ENCODE measurements around the gene MCF2L.

Gene MCF2L

DNA sequence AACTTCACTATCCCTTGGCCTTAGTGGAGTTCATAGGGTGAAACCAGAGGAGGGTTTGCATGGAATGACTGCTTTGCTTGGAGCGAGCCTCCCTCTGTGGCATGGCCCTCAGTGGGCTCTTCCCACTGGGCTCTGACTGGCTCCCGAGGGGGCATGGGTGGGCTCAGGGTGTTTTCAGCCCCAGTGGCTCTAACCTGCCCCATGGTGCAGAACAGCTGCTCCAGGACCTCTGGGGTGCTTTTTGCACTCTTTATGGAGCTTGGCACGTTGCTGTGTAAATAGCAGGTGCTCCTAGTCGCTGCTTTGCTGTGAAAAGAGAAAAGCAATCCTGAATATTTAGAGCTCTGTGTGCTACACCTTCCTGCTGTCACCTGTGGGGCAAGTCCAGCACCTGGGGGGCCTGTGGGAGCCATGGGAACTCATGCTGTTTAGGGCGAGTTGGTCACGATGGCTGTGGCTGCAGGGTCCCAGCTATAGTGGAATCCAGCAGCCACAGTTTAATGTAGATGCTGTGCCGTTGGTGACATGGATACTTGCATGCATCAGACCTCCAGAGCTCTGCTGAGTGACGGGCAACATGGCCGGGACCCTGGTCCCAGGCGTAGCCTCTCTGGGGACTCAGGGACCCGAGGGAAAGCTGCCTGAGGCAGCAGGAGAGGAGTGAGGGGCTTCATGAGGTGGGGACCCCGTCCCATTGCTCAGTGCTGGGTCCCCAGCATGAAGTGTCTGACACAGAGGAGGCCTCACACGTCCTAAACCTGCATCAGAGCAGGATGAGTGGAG is 14.3 kb upstream of the MCF2L start:
- Histone ChIP-seq H3K9me2 (replicated peaks; ENCODE audit: insufficient read depth, low read length) (no peaks in the 10 kb centered on the region), H3K27ac (ENCODE audit: low read depth, low read length) (no peak overlapping the region), H3K27me3 (ENCODE audit: low read length) (no peaks in the 10 kb centered on the region), H3K4me3 (ENCODE audit: insufficient read depth, low read length, poor library complexity, severe bottlenecking) (no peak overlapping the region), H3F3A (ENCODE audit: insufficient read depth) (no peaks in the 10 kb centered on the region), H3K36me3 (ENCODE audit: low read length) (no peaks in the 10 kb centered on the region), H3K9ac (ENCODE audit: low read length) (no peak overlapping the region), H3K9me3 (ENCODE audit: insufficient read depth, low read length) (no peaks in the 10 kb centered on the region), H4K20me1 (ENCODE audit: low read depth, low read length) (no peaks in the 10 kb centered on the region), H2AFZ (ENCODE audit: low read depth, low read length, severe bottlenecking) (no peak overlapping the region), H3K79me2 (ENCODE audit: insufficient read depth, low read length) (no peaks in the 10 kb centered on the region), H3K4me2 (ENCODE audit: low read depth, low read length, poor library complexity, severe bottlenecking) (no peak overlapping the region)
- TF ChIP-seq, protein P1, sequence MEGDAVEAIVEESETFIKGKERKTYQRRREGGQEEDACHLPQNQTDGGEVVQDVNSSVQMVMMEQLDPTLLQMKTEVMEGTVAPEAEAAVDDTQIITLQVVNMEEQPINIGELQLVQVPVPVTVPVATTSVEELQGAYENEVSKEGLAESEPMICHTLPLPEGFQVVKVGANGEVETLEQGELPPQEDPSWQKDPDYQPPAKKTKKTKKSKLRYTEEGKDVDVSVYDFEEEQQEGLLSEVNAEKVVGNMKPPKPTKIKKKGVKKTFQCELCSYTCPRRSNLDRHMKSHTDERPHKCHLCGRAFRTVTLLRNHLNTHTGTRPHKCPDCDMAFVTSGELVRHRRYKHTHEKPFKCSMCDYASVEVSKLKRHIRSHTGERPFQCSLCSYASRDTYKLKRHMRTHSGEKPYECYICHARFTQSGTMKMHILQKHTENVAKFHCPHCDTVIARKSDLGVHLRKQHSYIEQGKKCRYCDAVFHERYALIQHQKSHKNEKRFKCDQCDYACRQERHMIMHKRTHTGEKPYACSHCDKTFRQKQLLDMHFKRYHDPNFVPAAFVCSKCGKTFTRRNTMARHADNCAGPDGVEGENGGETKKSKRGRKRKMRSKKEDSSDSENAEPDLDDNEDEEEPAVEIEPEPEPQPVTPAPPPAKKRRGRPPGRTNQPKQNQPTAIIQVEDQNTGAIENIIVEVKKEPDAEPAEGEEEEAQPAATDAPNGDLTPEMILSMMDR (IDR thresholded peaks at IDR 0.05; ENCODE audit: insufficient read depth, low read length, poor library complexity, severe bottlenecking) = no peak
- TF ChIP-seq EZH2phosphoT487 (conservative IDR thresholded peaks at IDR 0.05; ENCODE audit: low read length) = no peak

DNA sequence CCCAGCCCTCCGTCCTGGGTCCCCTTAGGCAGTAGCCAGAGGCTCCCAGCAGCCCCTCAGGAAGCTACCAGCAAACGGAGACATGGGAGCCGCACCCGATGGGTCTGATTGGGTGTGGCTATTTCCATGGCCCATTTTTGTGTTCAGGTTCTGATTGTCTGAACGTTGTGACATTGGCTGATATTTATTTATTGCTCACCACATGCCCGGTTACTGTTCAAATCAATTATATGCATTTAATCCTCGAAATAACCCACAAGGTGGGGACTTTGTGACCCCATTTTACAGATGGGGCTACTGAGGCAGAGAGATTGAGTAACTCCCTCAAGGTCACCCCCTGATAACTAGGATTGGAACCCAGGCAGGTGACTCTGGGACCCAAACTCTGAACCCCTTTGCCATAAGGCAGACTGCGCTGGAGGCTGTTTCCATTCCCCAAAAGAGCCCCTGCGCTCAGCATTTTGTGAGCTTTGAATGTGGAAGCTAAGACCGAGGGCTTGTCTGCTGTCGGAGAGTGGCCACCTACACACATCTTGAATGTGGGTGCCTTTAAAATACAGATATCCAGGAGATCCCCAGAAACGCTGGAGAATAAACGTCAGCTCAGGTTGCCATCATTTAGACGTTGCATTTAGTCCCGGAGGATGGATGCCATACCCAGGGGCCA is 13.6 kb upstream of the MCF2L start:
- no peak overlapping the region for H2AFZ ChIP-seq (ENCODE audit: low read depth, low read length, severe bottlenecking)
- no peak overlapping the region for H3K9ac ChIP-seq (ENCODE audit: low read length)
- no peaks in the 10 kb centered on the region for H4K20me1 ChIP-seq (ENCODE audit: low read depth, low read length)
- no peak overlapping the region for H3K4me2 ChIP-seq (ENCODE audit: low read depth, low read length, poor library complexity, severe bottlenecking)
- no peaks in the 10 kb centered on the region for H3K9me3 ChIP-seq (ENCODE audit: insufficient read depth, low read length)
- no peaks in the 10 kb centered on the region for H3K36me3 ChIP-seq (ENCODE audit: low read length)
- no peak overlapping the region for H3K4me3 ChIP-seq (ENCODE audit: insufficient read depth, low read length, poor library complexity, severe bottlenecking)
- H3K9me2 ChIP-seq (replicated peaks; ENCODE audit: insufficient read depth, low read length) = no peaks in the 10 kb centered on the region
- no peaks in the 10 kb centered on the region for H3K79me2 ChIP-seq (ENCODE audit: insufficient read depth, low read length)
- H3F3A ChIP-seq (ENCODE audit: insufficient read depth) = no peaks in the 10 kb centered on the region
- no peaks in the 10 kb centered on the region for H3K27me3 ChIP-seq (ENCODE audit: low read length)
- no peak overlapping the region for H3K27ac ChIP-seq (ENCODE audit: low read depth, low read length)
- TF ChIP-seq EZH2phosphoT487 (conservative IDR thresholded peaks at IDR 0.05; ENCODE audit: low read length) = no peak
- TF ChIP-seq, protein P1 (IDR thresholded peaks at IDR 0.05; ENCODE audit: insufficient read depth, low read length, poor library complexity, severe bottlenecking) = no peak

DNA sequence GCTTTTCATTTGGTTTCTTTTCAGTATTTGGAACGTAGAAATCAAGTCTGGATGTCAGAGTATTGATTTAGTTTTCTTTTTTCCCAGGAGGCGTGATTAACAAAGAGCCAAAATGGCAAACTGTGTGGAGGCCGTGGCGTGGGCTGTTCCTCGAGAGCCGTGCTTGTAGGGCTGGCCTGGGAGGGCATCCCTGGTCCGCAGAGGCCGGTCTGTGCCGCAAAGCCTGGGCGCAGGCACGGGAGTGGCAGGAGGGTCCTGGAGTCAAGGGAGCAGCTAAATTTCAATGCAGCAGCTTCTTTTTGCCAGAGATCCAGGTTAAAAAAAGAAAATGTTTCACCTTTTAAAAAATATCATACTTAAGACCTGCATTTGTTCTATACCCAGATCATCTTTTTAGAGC is 13.1 kb upstream of the MCF2L start:
- no peaks in the 10 kb centered on the region for H3K79me2 ChIP-seq (ENCODE audit: insufficient read depth, low read length)
- H3K9me2 ChIP-seq (replicated peaks; ENCODE audit: insufficient read depth, low read length) = no peaks in the 10 kb centered on the region
- H3F3A ChIP-seq (ENCODE audit: insufficient read depth) = no peaks in the 10 kb centered on the region
- no peaks in the 10 kb centered on the region for H4K20me1 ChIP-seq (ENCODE audit: low read depth, low read length)
- H3K36me3 ChIP-seq (ENCODE audit: low read length) = no peaks in the 10 kb centered on the region
- H2AFZ ChIP-seq (ENCODE audit: low read depth, low read length, severe bottlenecking) = no peak overlapping the region
- no peak overlapping the region for H3K4me3 ChIP-seq (ENCODE audit: insufficient read depth, low read length, poor library complexity, severe bottlenecking)
- no peak for TF ChIP-seq EZH2phosphoT487 (conservative IDR thresholded peaks at IDR 0.05; ENCODE audit: low read length)
- TF ChIP-seq, protein P1 (IDR thresholded peaks at IDR 0.05; ENCODE audit: insufficient read depth, low read length, poor library complexity, severe bottlenecking) = no peak
- no peak overlapping the region for H3K9ac ChIP-seq (ENCODE audit: low read length)
- H3K27ac ChIP-seq (ENCODE audit: low read depth, low read length) = no peak overlapping the region
- no peak overlapping the region for H3K4me2 ChIP-seq (ENCODE audit: low read depth, low read length, poor library complexity, severe bottlenecking)
- no peaks in the 10 kb centered on the region for H3K27me3 ChIP-seq (ENCODE audit: low read length)
- no peaks in the 10 kb centered on the region for H3K9me3 ChIP-seq (ENCODE audit: insufficient read depth, low read length)
